SKM-1 treated with dmso at 0.1 percent for 144 hours (cell line): Measurements from ENCODE around the gene PRMT2.

ENCODE experiments used
- DNase-seq: peaks from one replicate; lab custom pipeline; 2025; ENCODE audit not compliant: unreplicated experiment; lab: John Stamatoyannopoulos, UW

PRMT2 gene

GRCh38 chr21:46639489-46640386, 4.3 kb downstream of the PRMT2 start:
- DNase-seq, result peak; percentile 3

- DNase-seq, result no peak
Observed at GRCh38 chr21:46641656-46642055, 6.2 kb downstream of the PRMT2 start.

- DNase-seq, result no peak
Observed at GRCh38 chr21:46643379-46644177, 8.1 kb downstream of the PRMT2 start.

- DNase-seq, result no peak
Observed at GRCh38 chr21:46645840-46646239, 10.4 kb downstream of the PRMT2 start.

- no peak for DNase-seq
Observed at GRCh38 chr21:46646541-46647154, 11.2 kb downstream of the PRMT2 start.

GRCh38 chr21:46648539-46648938, 13.1 kb downstream of the PRMT2 start:
- no peak for DNase-seq

- no peak for DNase-seq
Observed at GRCh38 chr21:46649356-46649755, 13.9 kb downstream of the PRMT2 start.

- DNase-seq, result no peak
Observed at GRCh38 chr21:46650476-46651098, 15.1 kb downstream of the PRMT2 start.

- no peak for DNase-seq
Observed at GRCh38 chr21:46651121-46651520, 15.6 kb downstream of the PRMT2 start.

GRCh38 chr21:46655230-46655629, 19.8 kb downstream of the PRMT2 start:
- no peak for DNase-seq

- no peak for DNase-seq
Observed at GRCh38 chr21:46656820-46657219, 21.3 kb downstream of the PRMT2 start.

- no peak for DNase-seq
Observed at GRCh38 chr21:46660505-46660904, 25.0 kb downstream of the PRMT2 start.

- DNase-seq, result peak; percentile 57
Observed at GRCh38 chr21:46661211-46661625, 25.7 kb downstream of the PRMT2 start.

- DNase-seq, result no peak
Observed at GRCh38 chr21:46661642-46662366, 26.3 kb downstream of the PRMT2 start.

GRCh38 chr21:46662367-46662654, 26.8 kb downstream of the PRMT2 start:
- DNase-seq, result no peak

GRCh38 chr21:46662765-46663500, 27.5 kb downstream of the PRMT2 start:
- DNase-seq, result no peak

- DNase-seq, result no peak
Observed at GRCh38 chr21:46663754-46664153, 28.3 kb downstream of the PRMT2 start.

GRCh38 chr21:46664316-46664995, 29.0 kb downstream of the PRMT2 start:
- no peak for DNase-seq

GRCh38 chr21:46665566-46665965, 30.1 kb downstream of the PRMT2 start:
- DNase-seq, result no peak
